ENCODE results near the gene GJA4.

DNA sequence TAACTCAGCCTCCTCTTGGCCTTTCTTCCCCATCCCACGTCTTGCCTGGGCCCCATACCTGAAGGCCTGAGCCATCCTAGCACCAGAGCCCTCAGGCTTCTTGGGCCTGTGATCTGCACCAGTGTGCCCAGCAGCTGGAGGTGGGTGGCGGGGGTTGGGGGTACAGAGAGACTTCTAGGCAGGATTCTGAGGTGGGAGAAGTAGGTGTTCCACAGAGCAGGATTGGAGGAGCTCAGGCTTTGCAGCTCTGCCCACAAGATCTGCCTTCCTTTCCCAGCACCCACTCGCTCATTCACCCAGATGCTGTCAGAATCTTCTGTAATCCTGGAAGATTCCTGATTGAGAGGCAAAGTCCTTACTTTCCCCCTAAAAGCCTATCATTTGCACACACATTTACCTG, 47.9 kb upstream of the GJA4 start:
- TF ChIP-seq CTCF (IDR thresholded peaks at IDR 0.05; ENCODE audit: insufficient read depth, low read length) (no peak), POLR2AphosphoS5 (IDR thresholded peaks at IDR 0.05; ENCODE audit: low read depth) (no peak), GABPA (IDR thresholded peaks at IDR 0.05; ENCODE audit: low read depth) (no peak)
- TF ChIP-seq, protein P1, sequence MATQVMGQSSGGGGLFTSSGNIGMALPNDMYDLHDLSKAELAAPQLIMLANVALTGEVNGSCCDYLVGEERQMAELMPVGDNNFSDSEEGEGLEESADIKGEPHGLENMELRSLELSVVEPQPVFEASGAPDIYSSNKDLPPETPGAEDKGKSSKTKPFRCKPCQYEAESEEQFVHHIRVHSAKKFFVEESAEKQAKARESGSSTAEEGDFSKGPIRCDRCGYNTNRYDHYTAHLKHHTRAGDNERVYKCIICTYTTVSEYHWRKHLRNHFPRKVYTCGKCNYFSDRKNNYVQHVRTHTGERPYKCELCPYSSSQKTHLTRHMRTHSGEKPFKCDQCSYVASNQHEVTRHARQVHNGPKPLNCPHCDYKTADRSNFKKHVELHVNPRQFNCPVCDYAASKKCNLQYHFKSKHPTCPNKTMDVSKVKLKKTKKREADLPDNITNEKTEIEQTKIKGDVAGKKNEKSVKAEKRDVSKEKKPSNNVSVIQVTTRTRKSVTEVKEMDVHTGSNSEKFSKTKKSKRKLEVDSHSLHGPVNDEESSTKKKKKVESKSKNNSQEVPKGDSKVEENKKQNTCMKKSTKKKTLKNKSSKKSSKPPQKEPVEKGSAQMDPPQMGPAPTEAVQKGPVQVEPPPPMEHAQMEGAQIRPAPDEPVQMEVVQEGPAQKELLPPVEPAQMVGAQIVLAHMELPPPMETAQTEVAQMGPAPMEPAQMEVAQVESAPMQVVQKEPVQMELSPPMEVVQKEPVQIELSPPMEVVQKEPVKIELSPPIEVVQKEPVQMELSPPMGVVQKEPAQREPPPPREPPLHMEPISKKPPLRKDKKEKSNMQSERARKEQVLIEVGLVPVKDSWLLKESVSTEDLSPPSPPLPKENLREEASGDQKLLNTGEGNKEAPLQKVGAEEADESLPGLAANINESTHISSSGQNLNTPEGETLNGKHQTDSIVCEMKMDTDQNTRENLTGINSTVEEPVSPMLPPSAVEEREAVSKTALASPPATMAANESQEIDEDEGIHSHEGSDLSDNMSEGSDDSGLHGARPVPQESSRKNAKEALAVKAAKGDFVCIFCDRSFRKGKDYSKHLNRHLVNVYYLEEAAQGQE (IDR thresholded peaks at IDR 0.05; ENCODE audit: insufficient replicate concordance, low read depth), result no peak

All from HL-60 (cell line).